ENCODE data around the gene HIVEP3. TPM values are rescaled to one million over a fixed set of nuclear protein-coding genes. Genes with fewer than 3 reads are reported as not detected.

The HIVEP3 gene
- total RNA-seq, 1 experiment from 2014 or later: 1.4 TPM

- Histone ChIP-seq H2BK15ac (ENCODE audit: low read depth, low read length) (no peak overlapping the region), H2BK20ac (ENCODE audit: low read depth, low read length, poor library complexity, severe bottlenecking) (no peak overlapping the region), H3K14ac (ENCODE audit: insufficient read depth, low read length) (no peak overlapping the region), H3T11ph (ENCODE audit: low read length) (no peak overlapping the region), H2AK5ac (ENCODE audit: insufficient read length, low read length) (no peak overlapping the region), H3K9ac (ENCODE audit: extremely low read depth, insufficient read length, low read length) (no peak overlapping the region), H3K79me1 (ENCODE audit: insufficient read depth, low read depth, low read length, poor library complexity, severe bottlenecking) (no peaks in the 10 kb centered on the region), H3K79me2 (ENCODE audit: insufficient read depth, low read length) (no peaks in the 10 kb centered on the region), H3K23me2 (ENCODE audit: insufficient read length, low read depth, low read length, poor library complexity, severe bottlenecking) (no peaks in the 10 kb centered on the region), H3K4me1 (ENCODE audit: insufficient read depth, low read length) (no peaks in the 10 kb centered on the region; the same call in 1 of the 2 replicates), H2BK120ac (ENCODE audit: low read depth, low read length, poor library complexity, severe bottlenecking) (no peak overlapping the region), H2BK5ac (ENCODE audit: insufficient read length, low read length) (no peak overlapping the region), H4K5ac (ENCODE audit: insufficient read length, low read depth, low read length) (no peak overlapping the region), H3K27me3 (ENCODE audit: insufficient read depth, low read length) (peaks cover 18% of the 10 kb centered on the region; the same call in 1 of the 2 replicates), H2BK12ac (ENCODE audit: insufficient read length, low read depth, low read length) (no peak overlapping the region), H3K18ac (ENCODE audit: insufficient read length, low read depth, low read length) (no peak overlapping the region), H3K27ac (ENCODE audit: insufficient read length, low read depth, low read length) (no peak overlapping the region), H3K4ac (ENCODE audit: low read depth, low read length) (no peak overlapping the region), H3K9me3 (ENCODE audit: control insufficient read depth, low read depth, low read length) (no peaks in the 10 kb centered on the region), H2AFZ (ENCODE audit: low read length) (no peak overlapping the region), H3K56ac (ENCODE audit: insufficient read length, low read depth, low read length) (no peak overlapping the region), H4K20me1 (ENCODE audit: control insufficient read depth, insufficient read depth, insufficient read length) (no peaks in the 10 kb centered on the region), H3K23ac (ENCODE audit: insufficient read length, low read depth, low read length) (no peak overlapping the region), H4K8ac (replicated peaks; ENCODE audit: insufficient read length, low read depth, low read length) (no peak overlapping the region), H4K91ac (ENCODE audit: insufficient read length, low read depth, low read length) (no peak overlapping the region), H3K4me2 (ENCODE audit: insufficient read depth, insufficient read length, low read length) (no peak overlapping the region)
- WGBS (ENCODE audit: extremely low coverage, insufficient read length, low lambda C conversion rate): no CpG with 5 or more reads among the region's 5 CpGs
- Mint-ChIP-seq H3K36me3 (ENCODE audit: insufficient read depth in 1 of 3, low read depth in 3 of 3) (no peaks in the 10 kb centered on the region; a peak in 1 of 7 replicates), H3K27ac (no peak overlapping the region), H3K4me3 (no peak overlapping the region), H3K27me3 (ENCODE audit: low read depth) (peaks cover 54% of the 10 kb centered on the region), H3K4me1 (peaks cover 13 to 15% of the 10 kb centered on the region in 2 experiments), H3K9me3 (no peaks in the 10 kb centered on the region)
- no peak for TF ChIP-seq CTCF (conservative IDR thresholded peaks at IDR 0.05)
- no peak for DNase-seq
Observed at GRCh38 chr1:41659903-41660302, 258.8 kb downstream of the HIVEP3 start.

Measured in H9 (cell line).